ENCODE data around the gene COPB1. TPM values are rescaled to one million over a fixed set of nuclear protein-coding genes. Genes with fewer than 3 reads are reported as not detected.
A peak's percentile ranks its signal among the peaks of the same experiment; 100 is the strongest.

COPB1 gene
- total RNA-seq: 10 to 100 TPM; 98.0 to 100.0 TPM

- no peaks in the 10 kb centered on the region for H3K9me3 Mint-ChIP-seq
- H3K4me1 Mint-ChIP-seq: peaks cover 45% of the 10 kb centered on the region
- POLR2A ChIA-PET: interaction anchor here (0.7 to 4.9 kb wide), 22 partner anchors 11 to 574 kb away, joined by 3 to 48 read pairs (median 4); partner anchors contain the start of genes CYP2R1, PDE3B and PSMA1
Measured at GRCh38 chr11:14499560-14500180, at the start of gene COPB1. COPB1 (minus strand) TSS chr11:14499811; CDS start chr11:14498928, 883 bp downstream.

GRCh38 chr11:14547440-14547839 is 47.8 kb upstream of the COPB1 start:
- peaks cover 53% of the 10 kb centered on the region for H3K36me3 Mint-ChIP-seq (ENCODE audit: low read depth)
- no peak overlapping the region for H3K4me3 Mint-ChIP-seq
- peaks cover 4% of the 10 kb centered on the region for H3K9me3 Mint-ChIP-seq
- ChIA-PET POLR2A (interaction anchor here (1.1 to 12.0 kb wide), 6 partner anchors 8 to 344 kb away, joined by 4 to 116 read pairs (median 6); partner anchors contain the start of genes CYP2R1 and PDE3B), CTCF (interaction anchor here (0.9 to 1.0 kb wide), 3 partner anchors 11 to 360 kb away, joined by 3 to 6 read pairs (median 3); partner anchors contain the start of gene CYP2R1)
- H3K4me1 Mint-ChIP-seq: peaks cover 30% of the 10 kb centered on the region
- DNase-seq: no peak
- no peaks in the 10 kb centered on the region for H3K27me3 Mint-ChIP-seq
- H3K27ac Mint-ChIP-seq: no peak overlapping the region

More at GRCh38 chr11:14499560-14500180, at the start of gene COPB1:
- Mint-ChIP-seq H3K4me3 (peak within 1 kb of the TSS; percentile 98), H3K27ac (peak within 1 kb of the TSS; percentile 91), H3K36me3 (ENCODE audit: low read depth) (peaks cover 58% of the 10 kb centered on the region), H3K27me3 (no peaks in the 10 kb centered on the region)
- peak; percentile 96 for DNase-seq
- CTCF ChIA-PET: interaction anchor here (1.0 to 3.2 kb wide), 6 partner anchors 20 to 408 kb away, joined by 4 to 17 read pairs (median 6); partner anchors contain the start of genes CYP2R1, PDE3B and PSMA1

DNA sequence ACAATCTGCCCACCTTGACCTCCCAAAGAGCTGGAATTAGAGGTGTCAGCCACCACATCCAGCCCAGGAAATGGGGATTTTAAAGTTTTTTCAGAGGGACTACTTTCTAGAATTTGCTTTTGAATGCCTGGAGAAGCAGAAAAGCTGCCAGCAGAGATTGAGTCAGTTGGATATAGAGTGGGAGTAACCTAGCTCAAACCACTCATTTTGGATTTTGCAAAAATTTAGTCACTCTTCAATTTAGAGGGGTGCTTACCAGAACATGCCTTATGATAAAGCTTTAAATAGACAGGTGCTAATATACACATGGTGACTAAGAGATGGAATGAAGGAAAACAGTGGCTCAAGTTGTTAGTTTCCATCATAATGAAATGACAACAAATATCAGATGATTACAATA is 47.1 kb upstream of the COPB1 start:
- H3K27me3 Mint-ChIP-seq: no peaks in the 10 kb centered on the region
- POLR2A ChIA-PET: interaction anchor here (0.9 to 12.0 kb wide), 8 partner anchors 9 to 345 kb away, joined by 3 to 116 read pairs (median 4); partner anchors contain the start of genes CYP2R1, PDE3B and PSMA1
- no peak overlapping the region for H3K4me3 Mint-ChIP-seq
- H3K4me1 Mint-ChIP-seq: peaks cover 30% of the 10 kb centered on the region
- DNase-seq: no peak
- peaks cover 4% of the 10 kb centered on the region for H3K9me3 Mint-ChIP-seq
- H3K27ac Mint-ChIP-seq: no peak overlapping the region
- peaks cover 50% of the 10 kb centered on the region for H3K36me3 Mint-ChIP-seq (ENCODE audit: low read depth)
- CTCF ChIA-PET: interaction anchor here (0.9 kb wide), 1 partner anchor 14 kb away, joined by 3 read pairs; no protein-coding TSS in a partner anchor

DNA sequence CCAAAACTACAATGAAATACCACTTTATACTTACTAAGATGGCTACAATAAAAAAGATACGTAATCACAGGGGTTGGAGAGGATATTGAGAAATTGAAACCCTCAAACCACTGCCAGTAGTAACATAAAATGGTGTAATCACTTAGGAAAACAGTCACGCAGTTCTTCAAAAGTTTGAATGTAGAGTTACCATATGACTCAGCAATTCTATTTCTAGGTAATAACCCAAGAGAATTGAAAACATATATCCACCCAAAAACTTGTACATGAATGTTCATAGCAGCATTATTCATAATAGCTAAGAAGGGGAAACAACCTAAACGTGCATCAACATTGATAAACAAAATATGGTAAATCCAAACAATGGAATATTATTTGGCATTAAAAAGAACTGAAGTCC is 45.0 kb upstream of the COPB1 start:
- Mint-ChIP-seq H3K4me1 (peaks cover 37% of the 10 kb centered on the region), H3K27me3 (no peaks in the 10 kb centered on the region), H3K36me3 (ENCODE audit: low read depth) (peaks cover 45% of the 10 kb centered on the region), H3K9me3 (peaks cover 4% of the 10 kb centered on the region), H3K27ac (peak overlapping the region; percentile 79), H3K4me3 (no peak overlapping the region)
- no peak for DNase-seq
- ChIA-PET CTCF (interaction anchor here (0.8 to 10.1 kb wide), 4 partner anchors 10 to 362 kb away, joined by 3 to 96 read pairs (median 28); partner anchors contain the start of gene PDE3B), POLR2A (interaction anchor here (1.1 to 12.0 kb wide), 7 partner anchors 11 to 222 kb away, joined by 4 to 116 read pairs (median 18); partner anchors contain the start of genes PDE3B and PSMA1)

DNA sequence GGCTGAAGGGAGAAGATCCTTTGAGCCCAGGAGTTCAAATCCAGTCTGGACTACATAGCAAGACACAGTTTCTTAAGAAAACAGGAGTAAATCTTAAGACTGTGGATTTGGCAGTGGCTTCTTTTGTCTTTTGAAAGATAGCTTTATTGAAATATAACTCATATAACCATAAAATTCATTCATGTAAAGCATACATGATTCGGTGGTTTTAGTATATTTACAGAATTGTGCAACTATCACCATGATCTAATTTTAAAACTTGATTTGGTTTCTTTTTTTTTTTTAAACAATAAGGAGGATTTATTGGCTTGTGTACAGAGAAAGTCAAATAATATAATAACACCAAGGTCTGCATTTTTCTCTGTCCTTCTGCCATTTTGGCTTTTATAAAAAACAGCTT is 43.6 kb upstream of the COPB1 start:
- POLR2A ChIA-PET: interaction anchor here (1.4 to 12.0 kb wide), 8 partner anchors 12 to 349 kb away, joined by 4 to 116 read pairs (median 16); partner anchors contain the start of genes CYP2R1, PDE3B and PSMA1

DNA sequence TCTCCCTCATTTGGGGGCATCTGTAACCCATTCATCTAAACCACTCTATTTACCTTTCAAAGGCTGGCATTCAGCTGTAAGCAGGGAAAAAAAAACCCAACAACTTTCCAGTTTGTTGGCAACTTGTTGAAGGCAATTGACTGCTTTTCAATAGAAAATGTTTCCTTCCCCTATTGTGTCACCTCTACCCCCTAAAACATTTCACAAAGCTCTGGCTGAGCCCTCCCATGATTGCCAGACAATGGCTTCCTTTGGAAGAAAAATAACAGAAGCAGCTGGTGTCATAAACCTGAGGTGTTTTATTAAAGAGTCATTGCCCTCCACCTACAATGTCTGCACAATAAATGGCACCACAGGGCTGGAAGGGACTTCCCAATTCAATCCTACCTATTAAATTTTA is 42.7 kb upstream of the COPB1 start:
- H3K9me3 Mint-ChIP-seq: peaks cover 4% of the 10 kb centered on the region
- no peak overlapping the region for H3K27ac Mint-ChIP-seq
- no peaks in the 10 kb centered on the region for H3K27me3 Mint-ChIP-seq
- peaks cover 41% of the 10 kb centered on the region for H3K36me3 Mint-ChIP-seq (ENCODE audit: low read depth)
- H3K4me3 Mint-ChIP-seq: no peak overlapping the region
- peaks cover 45% of the 10 kb centered on the region for H3K4me1 Mint-ChIP-seq
- DNase-seq: no peak
- ChIA-PET CTCF (interaction anchor here (0.6 to 10.1 kb wide), 4 partner anchors 102 to 364 kb away, joined by 3 to 96 read pairs (median 24); partner anchors contain the start of gene PDE3B), POLR2A (interaction anchor here (1.1 to 12.0 kb wide), 7 partner anchors 11 to 350 kb away, joined by 3 to 116 read pairs (median 13); partner anchors contain the start of genes CYP2R1, PDE3B and PSMA1)

More for the DNA sequence above, 43.6 kb upstream of the COPB1 start:
- Mint-ChIP-seq H3K27ac (no peak overlapping the region), H3K4me3 (no peak overlapping the region), H3K36me3 (ENCODE audit: low read depth) (peaks cover 45% of the 10 kb centered on the region), H3K4me1 (peaks cover 37% of the 10 kb centered on the region), H3K9me3 (peaks cover 4% of the 10 kb centered on the region), H3K27me3 (no peaks in the 10 kb centered on the region)
- CTCF ChIA-PET: interaction anchor here (3.4 to 10.1 kb wide), 3 partner anchors 35 to 363 kb away, joined by 12 to 96 read pairs (median 45); partner anchors contain the start of gene PDE3B
- no peak for DNase-seq

GRCh38 chr11:14541192-14541947 is 41.8 kb upstream of the COPB1 start:
- peaks cover 4% of the 10 kb centered on the region for H3K9me3 Mint-ChIP-seq
- CTCF ChIA-PET: interaction anchor here (0.6 to 10.1 kb wide), 4 partner anchors 79 to 365 kb away, joined by 3 to 96 read pairs (median 24); partner anchors contain the start of gene PDE3B
- DNase-seq: no peak
- H3K27me3 Mint-ChIP-seq: no peaks in the 10 kb centered on the region
- peaks cover 38% of the 10 kb centered on the region for H3K36me3 Mint-ChIP-seq (ENCODE audit: low read depth)
- POLR2A ChIA-PET: interaction anchor here (1.1 to 12.0 kb wide), 6 partner anchors 10 to 225 kb away, joined by 3 to 116 read pairs (median 13); partner anchors contain the start of genes PDE3B and PSMA1
- H3K27ac Mint-ChIP-seq: no peak overlapping the region
- peaks cover 47% of the 10 kb centered on the region for H3K4me1 Mint-ChIP-seq
- H3K4me3 Mint-ChIP-seq: no peak overlapping the region

GRCh38 chr11:14539982-14540421 is 40.4 kb upstream of the COPB1 start:
- no peak for DNase-seq
- no peaks in the 10 kb centered on the region for H3K27me3 Mint-ChIP-seq
- POLR2A ChIA-PET: interaction anchor here (12.0 kb wide), 1 partner anchor 104 kb away, joined by 116 read pairs; the partner anchor contains the start of gene PDE3B
- peaks cover 4% of the 10 kb centered on the region for H3K9me3 Mint-ChIP-seq
- peaks cover 35% of the 10 kb centered on the region for H3K4me1 Mint-ChIP-seq
- H3K27ac Mint-ChIP-seq: no peak overlapping the region
- H3K4me3 Mint-ChIP-seq: no peak overlapping the region
- H3K36me3 Mint-ChIP-seq (ENCODE audit: low read depth): peaks cover 27% of the 10 kb centered on the region
- CTCF ChIA-PET: interaction anchor here (0.9 to 10.1 kb wide), 3 partner anchors 12 to 366 kb away, joined by 3 to 96 read pairs (median 45); partner anchors contain the start of gene PDE3B

DNA sequence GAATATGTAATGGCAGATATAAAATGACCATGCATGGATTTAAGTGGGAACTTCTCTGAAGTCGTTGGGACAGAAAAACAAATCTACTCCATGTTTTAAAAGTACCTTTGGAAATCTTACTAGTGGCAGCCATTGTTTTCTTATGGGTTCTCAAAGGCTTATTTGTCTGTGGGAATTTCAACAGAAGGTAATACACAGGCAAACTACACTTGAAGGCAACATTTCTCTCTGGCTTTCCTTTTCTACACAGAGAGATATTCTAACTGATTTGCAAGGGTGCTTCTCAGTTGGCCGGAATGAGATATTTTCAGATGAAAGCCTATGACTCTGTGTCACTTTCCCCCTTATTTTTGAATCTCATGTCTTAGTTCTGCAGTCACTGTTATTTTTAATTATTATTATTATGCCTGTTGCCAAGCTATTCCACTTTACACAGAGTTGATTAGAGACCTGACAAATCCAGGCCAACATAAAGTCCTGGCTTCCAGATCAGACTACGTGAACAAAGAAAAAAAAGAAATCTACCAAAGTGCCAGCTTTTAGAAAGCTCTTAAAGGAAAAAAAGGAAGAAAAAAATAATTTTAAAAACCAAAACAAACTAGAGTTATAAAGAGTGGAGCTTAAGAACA is 39.4 kb upstream of the COPB1 start:
- no peak overlapping the region for H3K4me3 Mint-ChIP-seq
- H3K4me1 Mint-ChIP-seq: peaks cover 27% of the 10 kb centered on the region
- no peak for DNase-seq
- CTCF ChIA-PET: interaction anchor here (0.9 to 10.1 kb wide), 3 partner anchors 13 to 367 kb away, joined by 3 to 96 read pairs (median 45); partner anchors contain the start of gene PDE3B
- H3K27ac Mint-ChIP-seq: no peak overlapping the region
- H3K36me3 Mint-ChIP-seq (ENCODE audit: low read depth): peaks cover 20% of the 10 kb centered on the region
- H3K9me3 Mint-ChIP-seq: no peaks in the 10 kb centered on the region
- POLR2A ChIA-PET: interaction anchor here (1.1 to 12.0 kb wide), 6 partner anchors 19 to 353 kb away, joined by 3 to 116 read pairs (median 5); partner anchors contain the start of genes CYP2R1, PDE3B and PSMA1
- H3K27me3 Mint-ChIP-seq: no peaks in the 10 kb centered on the region

DNA sequence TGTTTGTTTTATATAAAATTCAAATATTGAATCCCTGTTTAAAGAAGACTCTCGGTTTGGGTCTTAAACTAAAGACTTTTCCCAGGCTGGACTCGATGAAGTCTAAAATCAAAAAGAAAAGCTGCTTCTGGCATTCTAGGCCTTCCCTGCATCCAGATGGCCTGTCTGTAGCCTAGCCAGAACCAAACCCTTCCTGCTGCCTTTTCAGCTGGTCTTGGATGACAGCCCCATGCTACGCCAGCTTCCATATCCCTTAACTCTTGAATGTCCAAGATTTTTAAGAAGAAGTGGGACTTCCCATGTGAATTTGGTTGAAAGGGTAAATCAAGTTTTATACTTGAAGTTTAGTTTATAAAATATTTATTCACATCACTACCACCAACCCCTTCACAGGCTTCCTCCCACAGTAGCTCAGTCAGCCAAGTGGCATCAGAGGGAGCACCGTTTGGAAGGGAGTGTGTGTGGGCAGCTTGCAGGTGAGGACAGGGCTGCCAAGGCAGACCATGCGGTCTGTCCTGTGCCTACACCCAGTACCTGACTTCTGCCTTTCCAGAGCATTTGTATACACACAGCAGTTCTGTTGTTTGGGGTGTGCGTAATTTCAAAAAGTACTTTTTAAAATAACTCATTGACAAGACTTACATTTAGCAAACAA is 38.8 kb upstream of the COPB1 start:
- Mint-ChIP-seq H3K9me3 (no peaks in the 10 kb centered on the region), H3K4me3 (no peak overlapping the region), H3K27me3 (no peaks in the 10 kb centered on the region), H3K36me3 (ENCODE audit: low read depth) (peaks cover 18% of the 10 kb centered on the region), H3K4me1 (peaks cover 25% of the 10 kb centered on the region), H3K27ac (no peak overlapping the region)
- POLR2A ChIA-PET: interaction anchor here (1.1 to 12.0 kb wide), 7 partner anchors 10 to 354 kb away, joined by 3 to 116 read pairs (median 5); partner anchors contain the start of genes CYP2R1, PDE3B and PSMA1
- CTCF ChIA-PET: interaction anchor here (1.0 to 10.1 kb wide), 3 partner anchors 101 to 368 kb away, joined by 4 to 96 read pairs (median 45); partner anchors contain the start of gene PDE3B
- no peak for DNase-seq

DNA sequence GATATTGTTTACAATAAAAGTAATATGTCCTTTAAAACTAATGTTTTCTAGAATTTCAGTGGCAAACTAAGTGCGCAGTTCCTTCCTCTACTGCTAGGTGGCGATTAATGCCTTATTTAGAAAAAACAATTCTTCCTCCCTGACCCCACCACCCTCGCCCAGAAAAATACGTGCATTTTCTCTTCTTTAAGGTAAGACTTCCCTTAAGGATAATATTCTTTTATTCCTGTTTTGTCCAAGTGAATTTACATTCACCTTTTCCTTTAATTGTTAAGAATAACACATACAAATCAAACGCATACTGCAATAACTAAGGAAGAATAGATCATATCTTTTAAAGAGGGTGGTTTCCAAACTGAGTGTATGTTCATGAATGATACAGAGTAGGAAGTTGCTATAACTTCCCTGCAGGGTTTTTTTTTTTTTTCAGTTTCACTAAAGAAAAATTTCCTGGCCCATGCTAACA is 37.6 kb upstream of the COPB1 start:
- peak; percentile 48 for DNase-seq
- POLR2A ChIA-PET: interaction anchor here (0.7 to 12.0 kb wide), 5 partner anchors 11 to 1075 kb away, joined by 3 to 116 read pairs (median 3); partner anchors contain the start of gene PDE3B
- Mint-ChIP-seq H3K27ac (peak overlapping the region; percentile 47), H3K4me1 (peaks cover 22% of the 10 kb centered on the region), H3K9me3 (no peaks in the 10 kb centered on the region), H3K4me3 (peak overlapping the region; percentile 58), H3K27me3 (no peaks in the 10 kb centered on the region), H3K36me3 (ENCODE audit: low read depth) (peaks cover 5% of the 10 kb centered on the region)
- CTCF ChIA-PET: interaction anchor here (0.8 to 10.1 kb wide), 9 partner anchors 11 to 369 kb away, joined by 3 to 96 read pairs (median 3); partner anchors contain the start of genes PDE3B and PSMA1
